ENCODE results near the gene GSG1L2.

The GSG1L2 gene

GRCh38 chr17:9776911-9777310, 45.0 kb downstream of the GSG1L2 start:
- ATAC-seq = no peak
- TF ChIP-seq ZC3H10 (CRISPR knock-in tag; IDR thresholded peaks at IDR 0.05) = no peak
- no peak for TF ChIP-seq ZNF565 (CRISPR knock-in tag; conservative IDR thresholded peaks at IDR 0.05; ENCODE audit: low read depth)
- TF ChIP-seq, protein P1, sequence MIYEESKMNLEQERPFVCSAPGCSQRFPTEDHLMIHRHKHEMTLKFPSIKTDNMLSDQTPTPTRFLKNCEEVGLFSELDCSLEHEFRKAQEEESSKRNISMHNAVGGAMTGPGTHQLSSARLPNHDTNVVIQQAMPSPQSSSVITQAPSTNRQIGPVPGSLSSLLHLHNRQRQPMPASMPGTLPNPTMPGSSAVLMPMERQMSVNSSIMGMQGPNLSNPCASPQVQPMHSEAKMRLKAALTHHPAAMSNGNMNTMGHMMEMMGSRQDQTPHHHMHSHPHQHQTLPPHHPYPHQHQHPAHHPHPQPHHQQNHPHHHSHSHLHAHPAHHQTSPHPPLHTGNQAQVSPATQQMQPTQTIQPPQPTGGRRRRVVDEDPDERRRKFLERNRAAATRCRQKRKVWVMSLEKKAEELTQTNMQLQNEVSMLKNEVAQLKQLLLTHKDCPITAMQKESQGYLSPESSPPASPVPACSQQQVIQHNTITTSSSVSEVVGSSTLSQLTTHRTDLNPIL (CRISPR knock-in tag; IDR thresholded peaks at IDR 0.05; ENCODE audit: low read depth) = no peak
- TF ChIP-seq GLIS3 (CRISPR knock-in tag; IDR thresholded peaks at IDR 0.05) = no peak
- no peak for TF ChIP-seq TOX (CRISPR knock-in tag; IDR thresholded peaks at IDR 0.05; ENCODE audit: borderline replicate concordance)
- TF ChIP-seq ARNTL (CRISPR knock-in tag; IDR thresholded peaks at IDR 0.05; ENCODE audit: borderline replicate concordance, low read depth) = no peak
- no peak for TF ChIP-seq ZNF8 (CRISPR knock-in tag; IDR thresholded peaks at IDR 0.05)
- TF ChIP-seq SNAI2 (CRISPR knock-in tag; IDR thresholded peaks at IDR 0.05) = no peak
- TF ChIP-seq TSHZ2 (CRISPR knock-in tag; IDR thresholded peaks at IDR 0.05) = no peak
- no peak for TF ChIP-seq PPARA (CRISPR knock-in tag; IDR thresholded peaks at IDR 0.05; ENCODE audit: borderline replicate concordance)
- no peak for TF ChIP-seq CSRNP3 (CRISPR knock-in tag; IDR thresholded peaks at IDR 0.05)
- no peak for TF ChIP-seq ZFP3 (CRISPR knock-in tag; IDR thresholded peaks at IDR 0.05)
- TF ChIP-seq ESRRG (CRISPR knock-in tag; IDR thresholded peaks at IDR 0.05) = no peak
- no peak for TF ChIP-seq CSDC2 (CRISPR knock-in tag; IDR thresholded peaks at IDR 0.05)
- TF ChIP-seq POU6F1 (CRISPR knock-in tag; IDR thresholded peaks at IDR 0.05; ENCODE audit: borderline replicate concordance, low read depth) = no peak

DNA sequence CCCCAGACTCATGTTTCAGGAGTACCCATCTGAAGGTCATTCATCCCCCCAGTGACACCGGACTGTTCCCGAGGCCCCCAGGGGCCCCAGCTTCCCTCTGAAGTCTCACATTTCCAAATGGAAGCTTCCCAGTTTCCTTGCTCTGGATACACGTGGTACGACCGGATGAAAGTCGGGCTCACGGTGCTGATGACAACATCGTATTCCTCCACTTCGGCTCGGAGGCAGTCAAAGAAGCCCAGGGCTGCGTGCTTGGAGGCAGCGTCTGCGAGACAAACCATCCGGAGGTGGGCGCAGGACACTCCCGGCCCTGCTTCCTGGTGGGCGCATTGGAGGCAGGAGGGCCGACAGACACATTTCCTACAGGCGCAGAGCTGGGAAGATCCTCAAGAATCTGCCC, 49.2 kb downstream of the GSG1L2 start:
- no peak for ATAC-seq
- TF ChIP-seq ZNF565 (CRISPR knock-in tag; conservative IDR thresholded peaks at IDR 0.05; ENCODE audit: low read depth) (no peak), OSR1 (CRISPR knock-in tag; IDR thresholded peaks at IDR 0.05) (no peak), POU6F1 (CRISPR knock-in tag; IDR thresholded peaks at IDR 0.05; ENCODE audit: borderline replicate concordance, low read depth) (no peak), ZFP3 (CRISPR knock-in tag; IDR thresholded peaks at IDR 0.05) (no peak), RARB (CRISPR knock-in tag; IDR thresholded peaks at IDR 0.05) (no peak), ZNF8 (CRISPR knock-in tag; IDR thresholded peaks at IDR 0.05) (no peak), ARNTL (CRISPR knock-in tag; IDR thresholded peaks at IDR 0.05; ENCODE audit: borderline replicate concordance, low read depth) (no peak), BACH2 (CRISPR knock-in tag; IDR thresholded peaks at IDR 0.05; ENCODE audit: borderline replicate concordance) (no peak), TOX (CRISPR knock-in tag; IDR thresholded peaks at IDR 0.05; ENCODE audit: borderline replicate concordance) (no peak), TSHZ2 (CRISPR knock-in tag; IDR thresholded peaks at IDR 0.05) (no peak), TCF4 (CRISPR knock-in tag; IDR thresholded peaks at IDR 0.05; ENCODE audit: borderline replicate concordance) (no peak), ISL1 (CRISPR knock-in tag; IDR thresholded peaks at IDR 0.05) (no peak), SNAI2 (CRISPR knock-in tag; IDR thresholded peaks at IDR 0.05) (no peak), CSDC2 (CRISPR knock-in tag; IDR thresholded peaks at IDR 0.05) (no peak), GLIS3 (CRISPR knock-in tag; IDR thresholded peaks at IDR 0.05) (no peak), ESRRG (CRISPR knock-in tag; IDR thresholded peaks at IDR 0.05) (no peak)
- TF ChIP-seq, protein P1 (CRISPR knock-in tag; IDR thresholded peaks at IDR 0.05; ENCODE audit: low read depth) = no peak
- TF ChIP-seq, protein P2, sequence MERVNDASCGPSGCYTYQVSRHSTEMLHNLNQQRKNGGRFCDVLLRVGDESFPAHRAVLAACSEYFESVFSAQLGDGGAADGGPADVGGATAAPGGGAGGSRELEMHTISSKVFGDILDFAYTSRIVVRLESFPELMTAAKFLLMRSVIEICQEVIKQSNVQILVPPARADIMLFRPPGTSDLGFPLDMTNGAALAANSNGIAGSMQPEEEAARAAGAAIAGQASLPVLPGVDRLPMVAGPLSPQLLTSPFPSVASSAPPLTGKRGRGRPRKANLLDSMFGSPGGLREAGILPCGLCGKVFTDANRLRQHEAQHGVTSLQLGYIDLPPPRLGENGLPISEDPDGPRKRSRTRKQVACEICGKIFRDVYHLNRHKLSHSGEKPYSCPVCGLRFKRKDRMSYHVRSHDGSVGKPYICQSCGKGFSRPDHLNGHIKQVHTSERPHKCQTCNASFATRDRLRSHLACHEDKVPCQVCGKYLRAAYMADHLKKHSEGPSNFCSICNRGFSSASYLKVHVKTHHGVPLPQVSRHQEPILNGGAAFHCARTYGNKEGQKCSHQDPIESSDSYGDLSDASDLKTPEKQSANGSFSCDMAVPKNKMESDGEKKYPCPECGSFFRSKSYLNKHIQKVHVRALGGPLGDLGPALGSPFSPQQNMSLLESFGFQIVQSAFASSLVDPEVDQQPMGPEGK (CRISPR knock-in tag; IDR thresholded peaks at IDR 0.05; ENCODE audit: borderline replicate concordance) = no peak

All from SK-N-SH treated with all-trans-retinoic acid at 6 μM for 48 hours (cell line).